ENCODE data around the gene IGSF3.

Gene IGSF3

DNA sequence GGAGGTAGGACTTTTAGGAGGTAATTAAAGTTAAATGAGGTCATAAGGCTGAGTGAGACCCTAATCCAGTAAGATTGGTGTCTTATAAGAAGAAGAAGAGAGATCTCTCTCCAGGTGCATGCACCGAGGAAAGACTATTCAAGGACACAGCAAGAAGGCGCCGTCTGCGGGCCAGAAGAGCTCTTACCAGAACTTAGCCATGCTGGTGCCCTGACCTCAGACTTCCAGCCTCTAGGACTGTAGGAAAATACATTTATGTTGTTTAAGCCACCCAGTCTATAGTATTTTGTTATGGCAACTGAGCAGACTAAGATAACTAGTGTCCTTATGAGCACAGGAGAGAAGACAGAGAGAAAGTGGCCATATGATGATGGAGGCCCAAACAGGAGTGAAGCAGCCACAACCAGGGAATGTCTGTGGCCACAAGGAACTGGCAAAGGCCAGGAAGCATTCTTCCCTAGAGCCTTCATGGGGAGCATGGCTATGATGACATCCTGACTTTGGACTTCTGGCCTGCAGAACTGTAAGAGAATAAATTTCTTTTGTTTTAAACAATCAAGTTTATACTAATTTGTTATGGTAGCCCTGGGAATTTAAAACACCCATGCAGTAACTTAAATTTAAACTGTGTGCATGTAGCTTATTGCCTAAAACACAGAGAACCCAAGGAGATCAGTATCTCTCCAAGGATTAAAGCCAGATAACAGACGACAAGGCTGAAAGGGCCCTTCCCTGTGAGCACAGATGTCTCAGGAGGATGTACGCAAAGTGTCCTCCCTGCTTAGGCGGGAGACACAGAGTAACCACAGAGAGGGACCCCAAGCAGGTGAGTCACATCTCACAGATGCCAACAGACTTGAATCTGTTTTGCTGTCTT lies 86.8 kb downstream of the IGSF3 start:
- Histone ChIP-seq H3K27me3 (ENCODE audit: control insufficient read depth, insufficient read depth, low read length) (no peaks in the 10 kb centered on the region), H3K4me1 (no peaks in the 10 kb centered on the region), H2AFZ (no peak overlapping the region), H3K4me2 (ENCODE audit: low read length) (no peak overlapping the region), H3K9me3 (ENCODE audit: control insufficient read depth, low read length) (no peaks in the 10 kb centered on the region), H3K4me3 (ENCODE audit: low read depth, low read length) (no peak overlapping the region), H3K79me2 (no peaks in the 10 kb centered on the region), H3K27ac (no peak overlapping the region), H3K36me3 (ENCODE audit: control insufficient read depth, insufficient read depth, low read length) (no peaks in the 10 kb centered on the region), H3K9ac (no peak overlapping the region)
- TF ChIP-seq, protein P1, sequence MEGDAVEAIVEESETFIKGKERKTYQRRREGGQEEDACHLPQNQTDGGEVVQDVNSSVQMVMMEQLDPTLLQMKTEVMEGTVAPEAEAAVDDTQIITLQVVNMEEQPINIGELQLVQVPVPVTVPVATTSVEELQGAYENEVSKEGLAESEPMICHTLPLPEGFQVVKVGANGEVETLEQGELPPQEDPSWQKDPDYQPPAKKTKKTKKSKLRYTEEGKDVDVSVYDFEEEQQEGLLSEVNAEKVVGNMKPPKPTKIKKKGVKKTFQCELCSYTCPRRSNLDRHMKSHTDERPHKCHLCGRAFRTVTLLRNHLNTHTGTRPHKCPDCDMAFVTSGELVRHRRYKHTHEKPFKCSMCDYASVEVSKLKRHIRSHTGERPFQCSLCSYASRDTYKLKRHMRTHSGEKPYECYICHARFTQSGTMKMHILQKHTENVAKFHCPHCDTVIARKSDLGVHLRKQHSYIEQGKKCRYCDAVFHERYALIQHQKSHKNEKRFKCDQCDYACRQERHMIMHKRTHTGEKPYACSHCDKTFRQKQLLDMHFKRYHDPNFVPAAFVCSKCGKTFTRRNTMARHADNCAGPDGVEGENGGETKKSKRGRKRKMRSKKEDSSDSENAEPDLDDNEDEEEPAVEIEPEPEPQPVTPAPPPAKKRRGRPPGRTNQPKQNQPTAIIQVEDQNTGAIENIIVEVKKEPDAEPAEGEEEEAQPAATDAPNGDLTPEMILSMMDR (IDR thresholded peaks at IDR 0.05): no peak

GRCh38 chr1:116579259-116579875 lies 88.2 kb downstream of the IGSF3 start:
- Histone ChIP-seq H3K4me3 (ENCODE audit: low read depth, low read length) (no peak overlapping the region), H3K9me3 (ENCODE audit: control insufficient read depth, low read length) (no peaks in the 10 kb centered on the region), H3K4me1 (peaks cover 2% of the 10 kb centered on the region), H3K79me2 (no peaks in the 10 kb centered on the region), H3K27me3 (ENCODE audit: control insufficient read depth, insufficient read depth, low read length) (no peaks in the 10 kb centered on the region), H2AFZ (no peak overlapping the region), H3K36me3 (ENCODE audit: control insufficient read depth, insufficient read depth, low read length) (no peaks in the 10 kb centered on the region), H3K4me2 (ENCODE audit: low read length) (no peak overlapping the region), H3K9ac (no peak overlapping the region), H3K27ac (no peak overlapping the region)
- TF ChIP-seq, protein P1 (IDR thresholded peaks at IDR 0.05): no peak

GRCh38 chr1:116578581-116578980 lies 89.0 kb downstream of the IGSF3 start:
- Histone ChIP-seq H3K79me2 (no peaks in the 10 kb centered on the region), H2AFZ (no peak overlapping the region), H3K4me2 (ENCODE audit: low read length) (no peak overlapping the region), H3K9ac (no peak overlapping the region), H3K4me1 (peaks cover 2% of the 10 kb centered on the region), H3K36me3 (ENCODE audit: control insufficient read depth, insufficient read depth, low read length) (no peaks in the 10 kb centered on the region), H3K27ac (no peak overlapping the region), H3K4me3 (ENCODE audit: low read depth, low read length) (no peak overlapping the region), H3K27me3 (ENCODE audit: control insufficient read depth, insufficient read depth, low read length) (no peaks in the 10 kb centered on the region), H3K9me3 (ENCODE audit: control insufficient read depth, low read length) (no peaks in the 10 kb centered on the region)
- TF ChIP-seq, protein P1 (IDR thresholded peaks at IDR 0.05): no peak

DNA sequence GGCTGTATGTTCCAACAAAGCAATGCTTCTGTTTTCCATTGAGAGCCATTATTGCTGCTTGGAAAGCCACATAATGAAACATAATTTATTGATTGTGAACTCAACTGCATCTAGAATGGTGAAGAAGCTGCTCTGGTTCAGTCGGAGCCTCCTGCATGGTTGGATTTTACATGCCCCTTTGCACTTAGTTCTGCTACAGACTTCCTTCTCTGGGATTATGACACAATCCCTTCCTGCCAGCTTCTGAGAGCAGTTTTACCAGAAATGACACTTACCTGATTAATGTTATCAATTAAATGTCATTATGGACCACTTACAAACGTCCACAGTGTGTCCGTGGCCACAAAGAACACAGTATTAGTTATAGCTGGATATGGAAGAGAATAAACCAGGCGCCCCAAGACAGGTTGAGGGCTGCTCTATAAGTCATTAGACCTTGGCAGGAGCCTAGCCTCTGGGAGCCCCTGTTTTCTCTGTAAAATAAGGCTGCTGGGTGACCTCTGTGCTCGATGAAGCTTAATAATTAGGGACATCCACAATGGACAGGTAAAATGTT lies 89.7 kb downstream of the IGSF3 start:
- Histone ChIP-seq H3K4me3 (ENCODE audit: low read depth, low read length) (no peak overlapping the region), H3K9me3 (ENCODE audit: control insufficient read depth, low read length) (no peaks in the 10 kb centered on the region), H3K27ac (no peak overlapping the region), H3K4me1 (peaks cover 2% of the 10 kb centered on the region), H3K4me2 (ENCODE audit: low read length) (no peak overlapping the region), H3K36me3 (ENCODE audit: control insufficient read depth, insufficient read depth, low read length) (no peaks in the 10 kb centered on the region), H3K9ac (no peak overlapping the region), H2AFZ (no peak overlapping the region), H3K27me3 (ENCODE audit: control insufficient read depth, insufficient read depth, low read length) (no peaks in the 10 kb centered on the region), H3K79me2 (no peaks in the 10 kb centered on the region)
- TF ChIP-seq, protein P1 (IDR thresholded peaks at IDR 0.05): no peak
